Cortex of kidney (tissue), 1 donor: Measurements from ENCODE around the gene ONECUT2.
"Not testable (repeated sequence)": the region's sequence is repeated elsewhere in the genome, so short reads cannot be mapped to it uniquely, and the experiment has no call there.

ENCODE experiments used
- DNase-seq: peaks from one replicate; lab custom pipeline; 2025; lab: John Stamatoyannopoulos, UW

Gene ONECUT2

GRCh38 chr18:57434536-57435494, at the start of gene ONECUT2:
TSS of gene ONECUT2 (plus strand) at chr18:57435374. CDS start at chr18:57435717, 343 bp downstream.
- DNase-seq: no peak

DNA sequence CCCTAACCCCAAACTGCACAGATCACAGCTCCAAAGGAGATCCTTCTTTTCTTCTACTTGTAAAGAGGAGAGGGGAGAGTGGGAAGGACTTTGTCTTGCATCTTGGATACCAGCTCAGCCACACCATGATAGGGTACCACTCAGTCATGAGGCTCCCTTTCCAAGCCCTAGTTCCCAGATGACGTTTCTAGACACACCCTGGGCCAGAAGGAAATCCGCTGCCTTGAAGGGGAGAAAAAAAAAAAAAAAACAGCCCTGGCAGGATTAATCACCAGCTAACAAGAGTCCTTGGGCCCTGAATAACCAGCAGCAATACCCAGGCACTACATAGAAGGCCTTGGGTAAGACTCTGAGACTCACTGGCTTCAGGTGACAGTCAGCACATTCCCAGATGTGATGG, 45.9 kb upstream of the ONECUT2 start:
- DNase-seq: no peak

GRCh38 chr18:57390044-57390443, 45.1 kb upstream of the ONECUT2 start:
- no peak for DNase-seq

DNA sequence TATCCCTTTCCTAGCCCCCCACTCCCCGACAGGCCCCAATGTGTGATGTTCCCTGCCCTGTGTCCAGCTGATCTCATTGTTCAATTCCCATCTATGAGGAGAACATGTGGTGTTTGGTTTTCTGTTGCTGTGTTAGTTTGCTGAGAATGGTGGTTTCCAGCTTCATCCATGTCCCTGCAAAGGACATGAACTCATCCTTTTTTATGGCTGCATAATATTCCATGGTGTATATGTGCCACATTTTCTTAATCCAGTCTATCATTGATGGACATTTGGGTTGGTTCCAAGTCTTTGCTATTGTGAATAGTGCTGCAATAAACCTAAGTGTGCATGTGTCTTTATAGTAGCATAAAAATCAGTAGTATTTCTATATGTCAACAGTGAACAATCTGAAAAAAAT, 40.4 kb upstream of the ONECUT2 start:
- DNase-seq: not testable (repeated sequence)

DNA sequence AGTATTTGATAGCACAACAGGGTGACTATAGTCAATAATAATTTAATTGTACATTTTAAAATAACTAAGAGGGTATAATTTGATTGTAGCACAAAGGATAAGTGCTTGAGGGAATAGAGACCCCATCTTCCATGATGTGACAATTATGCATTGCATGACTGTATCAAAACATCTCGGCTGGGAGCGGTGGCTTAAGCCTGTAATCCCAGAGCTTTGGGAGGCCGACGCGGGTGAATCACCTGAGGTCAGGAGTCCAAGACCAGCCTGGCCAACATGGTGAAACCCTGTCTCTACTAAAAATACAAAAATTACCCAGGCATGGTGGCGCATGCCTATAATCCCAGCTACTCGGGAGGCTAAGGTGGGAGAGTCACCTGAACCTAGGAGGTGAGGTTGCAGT, 38.3 kb upstream of the ONECUT2 start:
- DNase-seq: not testable (repeated sequence)

DNA sequence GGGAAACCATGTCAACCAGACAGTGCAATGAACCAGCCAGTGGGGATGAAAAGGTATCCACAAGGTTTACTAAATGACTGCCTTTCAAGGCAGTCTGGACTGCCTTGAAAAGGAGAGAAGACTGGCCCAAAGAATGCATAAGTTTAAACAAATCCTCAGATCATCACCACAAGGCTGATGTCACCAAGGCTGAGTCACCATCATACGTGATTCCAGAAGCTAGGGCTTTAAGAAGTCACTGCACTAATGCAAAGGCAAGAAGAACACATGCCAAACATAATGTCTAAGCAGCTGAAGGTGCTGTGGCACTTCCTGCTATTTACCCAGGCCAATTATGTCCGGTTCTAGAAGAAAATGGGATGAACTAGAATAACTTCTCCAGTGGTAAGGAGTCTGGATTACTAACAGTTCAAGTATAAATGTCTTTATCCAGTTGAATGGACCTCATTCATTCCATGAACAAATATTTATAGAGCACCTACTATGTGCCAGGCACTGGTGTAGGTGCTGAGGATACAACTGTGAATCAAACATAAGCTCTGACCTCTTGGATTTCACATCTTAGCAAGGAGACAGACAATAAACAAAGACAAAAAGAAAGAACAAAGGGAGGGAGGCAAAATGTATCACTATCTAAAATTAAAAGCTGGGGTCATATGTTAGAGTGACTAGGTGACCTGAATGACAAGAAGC, 37.6 kb upstream of the ONECUT2 start:
- DNase-seq: no peak

DNA sequence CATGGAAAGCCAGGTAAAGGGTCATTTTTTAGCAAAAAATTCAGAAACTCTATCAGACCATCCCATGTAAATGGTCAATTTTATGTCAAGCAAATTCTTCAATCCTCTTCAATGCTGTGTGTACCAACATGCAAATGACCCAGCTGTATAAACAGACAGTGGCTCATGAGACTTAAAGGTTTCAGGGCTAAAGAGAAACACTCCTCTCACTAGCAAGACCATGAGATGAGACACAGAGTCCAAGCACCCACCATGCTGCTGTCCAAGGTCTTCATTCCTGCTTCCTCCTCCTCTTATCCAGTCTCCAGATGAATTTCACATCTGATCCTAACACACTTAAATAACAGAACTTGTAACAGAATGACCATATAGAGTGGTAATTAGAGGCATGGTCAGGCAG, 30.8 kb upstream of the ONECUT2 start:
- DNase-seq: no peak

- no peak for DNase-seq
These were observed 25.5 kb upstream of the ONECUT2 start for GRCh38 chr18:57409650-57410049.

GRCh38 chr18:57410749-57411148, 24.4 kb upstream of the ONECUT2 start:
- DNase-seq: no peak

- no peak for DNase-seq
These were observed 18.6 kb upstream of the ONECUT2 start for GRCh38 chr18:57416542-57416941.

DNA sequence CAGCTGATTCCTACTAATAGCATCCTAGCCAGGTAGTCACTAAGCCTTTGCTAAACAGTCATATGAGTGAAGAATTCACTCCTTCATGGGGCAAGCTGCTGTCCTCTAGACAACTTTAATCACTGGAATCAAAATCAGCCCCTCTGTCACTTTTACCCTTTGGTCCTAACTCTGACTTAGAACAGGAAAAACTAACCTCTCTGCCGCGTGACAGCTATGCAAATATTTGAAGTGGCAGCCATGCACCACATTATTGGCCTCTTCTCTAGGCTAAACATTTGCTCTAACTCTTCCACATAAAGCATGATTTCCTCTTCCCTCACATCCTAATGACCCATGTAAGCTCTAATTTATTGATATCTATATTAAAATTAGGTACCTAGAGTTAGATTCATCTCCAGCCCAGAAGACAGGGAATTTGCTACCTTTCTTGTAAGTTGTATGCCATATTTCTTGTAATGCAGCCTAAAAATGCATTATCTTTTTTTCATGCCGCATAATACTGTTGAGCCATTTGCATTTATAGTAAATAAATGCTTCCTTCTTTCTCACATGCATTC, 12.8 kb upstream of the ONECUT2 start:
- DNase-seq: no peak

GRCh38 chr18:57423821-57424220, 11.4 kb upstream of the ONECUT2 start:
- DNase-seq: no peak

DNA sequence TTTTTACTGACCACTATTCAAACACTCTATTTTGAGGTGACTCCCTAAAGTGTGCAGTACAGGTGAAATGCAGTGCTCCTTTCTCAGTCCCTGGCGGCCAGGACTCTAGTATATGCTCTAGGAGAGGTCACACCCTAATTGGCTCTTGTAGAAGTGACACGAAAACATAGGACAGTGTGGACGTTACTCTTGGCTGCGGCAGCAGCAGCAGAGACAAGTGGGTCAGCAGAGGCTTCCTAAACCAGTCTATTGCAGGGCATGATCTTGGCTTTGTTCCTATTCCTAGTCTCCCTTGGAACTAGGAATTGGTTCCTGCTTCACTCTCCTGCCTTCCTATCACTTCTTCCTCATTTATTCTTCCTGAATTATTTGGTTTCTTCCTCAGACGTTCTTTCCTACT, 10.1 kb upstream of the ONECUT2 start:
- no peak for DNase-seq

DNA sequence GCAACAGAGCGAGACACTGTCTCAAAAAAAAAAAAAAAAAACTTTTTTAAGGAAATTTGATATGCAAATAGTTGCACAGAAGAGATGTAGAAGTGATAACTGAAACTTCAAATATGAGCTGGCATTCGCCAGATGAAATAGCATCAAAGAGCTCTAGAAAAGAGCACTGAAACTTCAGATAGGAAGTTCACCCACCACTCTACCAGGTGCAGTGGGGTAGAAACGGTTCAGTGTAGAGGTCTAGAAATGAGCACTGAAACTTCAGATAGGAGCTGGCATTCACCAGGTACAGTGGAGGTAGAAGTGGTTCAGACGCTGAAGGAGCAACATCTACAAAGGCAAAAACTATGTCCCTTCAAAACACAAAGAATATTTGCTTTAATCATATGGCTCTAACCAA, 9.0 kb upstream of the ONECUT2 start:
- no peak for DNase-seq

DNA sequence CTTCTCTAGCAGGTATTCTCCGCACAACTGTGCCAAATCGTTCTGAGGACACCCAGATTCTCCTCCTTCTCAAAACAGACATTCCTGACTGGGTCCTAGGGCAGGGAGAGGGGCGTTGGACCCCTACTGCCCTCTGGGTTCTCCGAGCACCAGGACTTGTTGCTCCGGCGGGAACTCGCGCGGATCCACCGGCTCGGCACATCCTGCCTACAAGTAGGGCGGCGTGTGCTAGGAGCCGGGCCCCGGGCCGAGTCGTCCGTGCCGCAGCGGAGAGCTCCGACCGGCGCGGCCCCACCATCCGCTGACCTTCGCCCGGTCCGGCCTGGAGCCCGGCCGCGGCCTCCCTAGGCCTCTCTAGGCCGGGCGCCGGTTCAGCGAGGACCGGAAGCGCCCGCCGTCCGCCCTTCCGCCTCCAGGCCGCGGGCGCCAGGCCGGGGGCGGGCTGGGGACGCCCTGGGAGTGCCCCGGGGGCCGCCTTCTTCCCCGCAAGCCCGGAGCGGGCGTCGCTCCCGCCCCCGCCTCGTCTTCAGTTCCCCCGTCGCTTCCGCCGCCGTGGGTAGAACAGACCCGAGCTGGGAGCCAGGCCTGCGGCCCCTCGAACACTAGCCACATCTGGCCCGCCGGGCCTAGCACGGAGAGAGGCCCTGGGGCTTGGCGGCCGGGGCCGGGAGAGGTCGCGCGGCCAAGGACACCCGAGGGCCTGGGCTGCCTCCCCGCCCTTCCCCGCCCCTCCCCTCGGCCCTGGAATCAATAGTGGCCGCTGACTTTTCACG, 7.6 kb upstream of the ONECUT2 start:
- DNase-seq: no peak

- no peak for DNase-seq
These were observed 6.7 kb upstream of the ONECUT2 start for GRCh38 chr18:57428221-57429150.

- DNase-seq: no peak
These were observed 5.8 kb upstream of the ONECUT2 start for GRCh38 chr18:57429167-57430078.

- no peak for DNase-seq
These were observed 4.8 kb upstream of the ONECUT2 start for GRCh38 chr18:57430079-57431001.

GRCh38 chr18:57431002-57431382, 4.2 kb upstream of the ONECUT2 start:
- no peak for DNase-seq
